Mesenchymal stem cell (in vitro differentiated cells and primary cell): ENCODE results near the gene AVPR2.

ENCODE experiments used
- DNase-seq: peaks from one replicate; pipeline ENCODE4 v3.0.0-alpha.2; 2013
- H2AFZ ChIP-seq: one replicate; pipeline ENCODE4 v1.6.1; 2013; ENCODE audit warnings: low read depth, mild to moderate bottlenecking, control low read depth, inconsistent platforms, low read length, moderate library complexity
- H2AK5ac ChIP-seq: 2 replicates; pipeline ENCODE4 v1.6.1; 2013; ENCODE audit warnings: low read length, moderate library complexity, mild to moderate bottlenecking, inconsistent platforms; ENCODE audit not compliant: severe bottlenecking
- H2BK120ac ChIP-seq: one replicate; pipeline ENCODE4 v1.6.1; 2013; ENCODE audit warnings: low read depth, mild to moderate bottlenecking, inconsistent platforms, low read length, moderate library complexity
- H2BK12ac ChIP-seq, 2 experiments: one replicate each; pipeline ENCODE4 v1.6.1; 2013; ENCODE audit warnings: inconsistent platforms in 2 of 2, low read length in 2 of 2, mild to moderate bottlenecking in 2 of 2, moderate library complexity in 2 of 2, control low read depth in 1 of 2
- H2BK15ac ChIP-seq: one replicate; pipeline ENCODE4 v1.6.1; 2013; ENCODE audit warnings: mild to moderate bottlenecking, low read depth, inconsistent platforms; ENCODE audit not compliant: poor library complexity, severe bottlenecking
- H2BK5ac ChIP-seq: 2 replicates; pipeline ENCODE4 v1.6.1; 2013; ENCODE audit warnings: low read depth, mild to moderate bottlenecking, low read length, control low read depth, inconsistent platforms; ENCODE audit not compliant: poor library complexity, severe bottlenecking
- H3K14ac ChIP-seq, 2 experiments: one replicate each; pipeline ENCODE4 v1.6.1; 2013; ENCODE audit warnings: inconsistent platforms in 2 of 2, low read length in 2 of 2, control low read depth in 1 of 2, mild to moderate bottlenecking in 1 of 2, moderate library complexity in 1 of 2
- H3K18ac ChIP-seq, 2 experiments: one replicate each; pipeline ENCODE4 v1.6.1; 2013; ENCODE audit warnings: inconsistent platforms in 2 of 2, low read length in 2 of 2, control low read depth in 1 of 2, low read depth in 1 of 2, mild to moderate bottlenecking in 1 of 2
- H3K23ac ChIP-seq, 2 experiments: one replicate each; pipeline ENCODE4 v1.6.1; 2013; ENCODE audit warnings: inconsistent platforms in 2 of 2, low read length in 2 of 2, mild to moderate bottlenecking in 2 of 2, moderate library complexity in 2 of 2, control low read depth in 1 of 2
- H3K27ac ChIP-seq: 2 replicates; pipeline ENCODE4 v1.5.1; 2013; ENCODE audit warnings: mild to moderate bottlenecking, moderate library complexity, low read length, control low read depth, inconsistent platforms; ENCODE audit not compliant: poor library complexity, severe bottlenecking
- H3K27me3 ChIP-seq, 2 experiments: 2 replicates each; pipeline versions ENCODE4 v1.6.1 to v1.7.0; 2013; ENCODE audit warnings: low read length in 2 of 2, mild to moderate bottlenecking in 2 of 2, moderate library complexity in 2 of 2, control low read depth in 1 of 2, inconsistent platforms in 1 of 2; ENCODE audit not compliant: control insufficient read depth in 1 of 2, insufficient read depth in 1 of 2
- H3K36me3 ChIP-seq, 2 experiments: 2 replicates each; pipeline versions ENCODE4 v1.6.1 to v1.7.0; 2013; ENCODE audit warnings: low read length in 2 of 2, control low read depth in 1 of 2, inconsistent platforms in 1 of 2, low read depth in 1 of 2, mild to moderate bottlenecking in 1 of 2; ENCODE audit not compliant: insufficient read depth in 2 of 2, control insufficient read depth in 1 of 2
- H3K4ac ChIP-seq, 2 experiments: one replicate each; pipeline ENCODE4 v1.6.1; 2013; ENCODE audit warnings: inconsistent platforms in 2 of 2, low read length in 2 of 2, mild to moderate bottlenecking in 2 of 2, moderate library complexity in 2 of 2, control low read depth in 1 of 2, low read depth in 1 of 2
- H3K4me1 ChIP-seq: 2 replicates; pipeline ENCODE4 v1.6.1; 2013; ENCODE audit warnings: low read depth, low read length, control low read depth; ENCODE audit not compliant: control insufficient read depth, insufficient read depth
- H3K4me2 ChIP-seq: 2 replicates; pipeline ENCODE4 v1.6.1; 2013; ENCODE audit warnings: low read length, mild to moderate bottlenecking, inconsistent platforms; ENCODE audit not compliant: poor library complexity, severe bottlenecking
- H3K4me3 ChIP-seq, 2 experiments: 2 replicates each; pipeline versions ENCODE4 v1.5.1 to v1.7.0; 2013; ENCODE audit warnings: low read length in 2 of 2, mild to moderate bottlenecking in 2 of 2, control low read depth in 1 of 2, low read depth in 1 of 2; ENCODE audit not compliant: insufficient read depth in 1 of 2
- H3K79me1 ChIP-seq: replicated peaks from 2 replicates; pipeline ENCODE4 v1.6.1; 2013; ENCODE audit warnings: mild to moderate bottlenecking, control low read depth, low read length, inconsistent platforms; ENCODE audit not compliant: poor library complexity, severe bottlenecking
- H3K9ac ChIP-seq: 2 replicates; pipeline ENCODE4 v1.7.0; 2013; ENCODE audit warnings: mild to moderate bottlenecking, low read length, moderate library complexity
- H3K9me3 ChIP-seq: 2 replicates; pipeline ENCODE4 v1.7.0; 2013; ENCODE audit warnings: mild to moderate bottlenecking, low read length; ENCODE audit not compliant: control insufficient read depth
- H4K8ac ChIP-seq: one replicate; pipeline ENCODE4 v1.6.1; 2013; ENCODE audit warnings: inconsistent platforms, mild to moderate bottlenecking, low read length, moderate library complexity
- H4K91ac ChIP-seq: one replicate; pipeline ENCODE4 v1.6.1; 2013; ENCODE audit warnings: mild to moderate bottlenecking, low read length, inconsistent platforms
- WGBS: methylation state at CpG from one replicate; pipeline ENCODE4 v1.1.7; 2013; ENCODE audit warnings: mixed read lengths; 5-methylcytosine and 5-hydroxymethylcytosine counted together

AVPR2 gene

DNA sequence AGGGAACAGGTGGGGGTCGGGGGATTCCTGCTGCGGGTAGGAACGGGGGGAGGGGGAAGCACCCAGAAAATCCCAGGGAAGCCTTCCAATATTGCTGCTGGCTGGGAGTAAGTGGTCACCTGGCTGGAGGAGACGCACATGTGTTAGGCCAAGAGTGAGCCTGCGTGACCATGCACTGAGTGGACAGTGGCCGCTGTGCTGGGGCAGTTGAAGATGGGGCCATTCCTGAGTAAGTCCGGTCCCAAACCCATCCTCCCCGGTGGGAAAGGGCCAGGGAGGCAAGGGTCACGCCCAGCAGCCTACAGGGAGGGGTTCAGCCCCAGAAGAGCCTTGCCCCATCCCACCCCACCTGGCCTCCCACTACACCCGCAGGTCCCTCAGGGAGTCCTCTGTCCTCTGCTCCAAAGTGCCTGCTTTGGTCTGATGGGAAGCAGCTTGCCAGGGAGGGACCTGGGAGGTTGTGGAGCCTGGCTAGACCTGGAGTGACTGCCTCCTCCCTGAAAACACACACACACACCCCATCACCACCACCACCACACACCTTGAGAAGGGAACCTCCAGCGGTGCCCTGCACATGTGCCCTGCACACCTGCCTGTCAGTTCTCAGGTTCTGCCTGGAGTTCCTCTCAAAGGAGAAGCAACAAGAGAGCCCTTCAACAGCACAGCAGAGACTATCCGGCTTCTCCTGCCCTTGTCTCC lies 24.6 kb upstream of the AVPR2 start:
- Histone ChIP-seq H2AFZ (no peak overlapping the region), H3K4me2 (no peak overlapping the region), H3K23ac (no peak overlapping the region), H3K27me3 (peaks cover 0 to 84% of the 10 kb centered on the region in 2 experiments), H2BK15ac (no peak overlapping the region), H4K91ac (no peak overlapping the region), H3K79me1 (peaks cover 3% of the 10 kb centered on the region), H3K4me1 (peaks cover 69% of the 10 kb centered on the region), H3K9ac (no peak overlapping the region), H3K4me3 (no peak overlapping the region), H2AK5ac (no peak overlapping the region), H2BK120ac (no peak overlapping the region), H2BK12ac (no peak overlapping the region), H3K14ac (no peak overlapping the region), H3K18ac (peak overlapping the region in 1 of 2 experiments; percentile 2), H2BK5ac (no peak overlapping the region), H3K9me3 (no peaks in the 10 kb centered on the region), H3K27ac (no peak overlapping the region), H4K8ac (no peak overlapping the region), H3K4ac (no peak overlapping the region), H3K36me3 (peaks cover 0 to 15% of the 10 kb centered on the region in 2 experiments)
- no peak for DNase-seq
- WGBS: 83% methylated on average over 6 of the region's 12 CpGs

- H2BK5ac ChIP-seq: no peak overlapping the region
- H3K9me3 ChIP-seq: no peaks in the 10 kb centered on the region
- H4K8ac ChIP-seq: no peak overlapping the region
- no peak overlapping the region for H3K9ac ChIP-seq
- no peak overlapping the region for H3K4me2 ChIP-seq
- H3K14ac ChIP-seq: no peak overlapping the region
- no peak overlapping the region for H2BK120ac ChIP-seq
- no peak overlapping the region for H3K4ac ChIP-seq
- no peak overlapping the region for H2BK15ac ChIP-seq
- no peak overlapping the region for H2AK5ac ChIP-seq
- no peak overlapping the region for H3K23ac ChIP-seq
- H3K4me1 ChIP-seq: peaks cover 70% of the 10 kb centered on the region
- H4K91ac ChIP-seq: no peak overlapping the region
- no peak overlapping the region for H3K4me3 ChIP-seq
- no peak overlapping the region for H2BK12ac ChIP-seq
- H3K79me1 ChIP-seq: peaks cover 3% of the 10 kb centered on the region
- no peak overlapping the region for H3K27ac ChIP-seq
- DNase-seq: no peak
- H2AFZ ChIP-seq: no peak overlapping the region
- H3K27me3 ChIP-seq: peaks cover 0 to 86% of the 10 kb centered on the region in 2 experiments
- H3K18ac ChIP-seq: peak overlapping the region in 1 of 2 experiments; percentile 24
- WGBS: 21% methylated on average over 5 of the region's 6 CpGs
- peaks cover 0 to 19% of the 10 kb centered on the region in 2 experiments for H3K36me3 ChIP-seq
These were observed 24.0 kb upstream of the AVPR2 start for GRCh38 chrX:153880440-153880815.

DNA sequence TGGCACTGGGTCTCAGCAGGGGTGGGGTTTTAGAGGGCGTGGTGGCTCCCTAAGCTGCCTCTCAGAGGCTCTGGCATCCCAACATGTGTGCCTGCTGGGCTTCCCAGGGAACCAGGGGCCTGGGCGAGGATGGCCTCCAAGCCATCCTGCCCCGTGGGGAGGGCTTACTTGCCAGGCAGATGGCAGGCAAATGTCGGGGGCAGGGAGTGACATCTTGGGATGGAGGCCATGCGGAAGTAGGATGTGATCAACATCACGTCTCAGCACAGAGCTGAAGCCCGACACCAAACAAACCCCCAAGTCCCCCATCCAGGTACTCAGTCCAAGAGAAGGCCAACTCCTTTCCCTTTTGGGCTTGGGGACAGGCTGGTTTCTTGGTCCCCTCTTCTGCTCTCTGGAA lies 23.2 kb upstream of the AVPR2 start:
- Histone ChIP-seq H2BK12ac (peak overlapping the region; percentile 39 to 42), H3K27ac (peak overlapping the region; percentile 74), H3K23ac (no peak overlapping the region), H3K9ac (no peak overlapping the region), H3K4me1 (peaks cover 67% of the 10 kb centered on the region), H3K4me2 (no peak overlapping the region), H2AK5ac (no peak overlapping the region), H3K79me1 (peaks cover 3% of the 10 kb centered on the region), H2AFZ (no peak overlapping the region), H3K27me3 (peaks cover 0 to 84% of the 10 kb centered on the region in 2 experiments), H3K4me3 (no peak overlapping the region), H2BK5ac (no peak overlapping the region), H2BK120ac (peak overlapping the region; percentile 49), H3K18ac (peak overlapping the region in 1 of 2 experiments; percentile 57), H3K4ac (no peak overlapping the region), H3K36me3 (peaks cover 0 to 19% of the 10 kb centered on the region in 2 experiments), H2BK15ac (no peak overlapping the region), H4K8ac (no peak overlapping the region), H3K14ac (no peak overlapping the region), H3K9me3 (no peaks in the 10 kb centered on the region), H4K91ac (no peak overlapping the region)
- 74% methylated on average over 6 of the region's 7 CpGs for WGBS
- DNase-seq: no peak

- Histone ChIP-seq H4K91ac (no peak overlapping the region), H3K36me3 (peaks cover 0 to 19% of the 10 kb centered on the region in 2 experiments), H3K4me2 (no peak overlapping the region), H2AFZ (no peak overlapping the region), H3K14ac (peak overlapping the region in 1 of 2 experiments; percentile 55), H3K27ac (peak overlapping the region; percentile 74), H2BK12ac (no peak overlapping the region), H2AK5ac (no peak overlapping the region), H2BK5ac (no peak overlapping the region), H3K23ac (no peak overlapping the region), H3K4ac (no peak overlapping the region), H3K9ac (no peak overlapping the region), H3K27me3 (peaks cover 0 to 88% of the 10 kb centered on the region in 2 experiments), H3K4me3 (no peak overlapping the region), H3K79me1 (peaks cover 3% of the 10 kb centered on the region), H4K8ac (no peak overlapping the region), H2BK120ac (no peak overlapping the region), H2BK15ac (peak overlapping the region; percentile 80), H3K18ac (peak overlapping the region in 1 of 2 experiments; percentile 70), H3K9me3 (no peaks in the 10 kb centered on the region), H3K4me1 (peaks cover 73% of the 10 kb centered on the region)
- peak; percentile 51 for DNase-seq
- 0% methylated on average over 4 of the region's 8 CpGs for WGBS
These were observed 22.4 kb upstream of the AVPR2 start for GRCh38 chrX:153882086-153882498.
